ENCODE data around the gene PTPN13.
A peak's percentile ranks its signal among the peaks of the same experiment; 100 is the strongest.

PTPN13 gene

DNA sequence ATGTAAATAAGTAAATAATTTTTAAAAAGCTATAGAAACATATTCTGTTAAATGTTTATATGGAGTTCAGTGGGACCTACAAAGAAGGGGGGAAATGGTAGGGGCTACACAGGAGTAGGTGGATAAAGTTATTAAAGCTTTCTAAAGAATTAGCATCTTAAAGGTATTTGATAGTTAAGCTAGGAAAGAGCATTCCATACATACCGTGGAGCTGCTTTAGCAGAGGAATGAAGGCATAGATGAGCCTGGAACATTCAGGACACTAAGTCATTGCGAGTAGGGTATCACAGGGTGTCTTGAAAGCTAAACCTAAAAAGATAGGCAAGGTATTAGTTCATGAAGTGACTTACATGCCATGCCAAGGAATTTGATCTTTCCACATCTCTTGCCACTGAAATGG lies 194.7 kb downstream of the PTPN13 start:
- Histone ChIP-seq H3K9ac (ENCODE audit: low read depth, low read length) (no peak overlapping the region), H3K36me3 (ENCODE audit: insufficient read depth, low read length) (no peaks in the 10 kb centered on the region), H3K4me2 (ENCODE audit: insufficient read depth, low read length) (no peak overlapping the region), H3K27ac (ENCODE audit: low read length) (no peak overlapping the region), H2AFZ (ENCODE audit: low read depth, low read length) (no peak overlapping the region), H3K4me3 (ENCODE audit: low read depth in 1 of 2, low read length in 2 of 2) (no peak overlapping the region), H3K9me3 (ENCODE audit: insufficient read depth, low read length, severe bottlenecking) (no peaks in the 10 kb centered on the region), H4K20me1 (ENCODE audit: insufficient read depth, low read length) (no peaks in the 10 kb centered on the region), H3K79me2 (ENCODE audit: insufficient read depth, low read length) (no peaks in the 10 kb centered on the region), H3K27me3 (ENCODE audit: insufficient read depth, low read length, poor library complexity) (peaks cover 4% of the 10 kb centered on the region), H3K4me1 (ENCODE audit: insufficient read depth, low read length) (no peaks in the 10 kb centered on the region)
- TF ChIP-seq, protein P1, sequence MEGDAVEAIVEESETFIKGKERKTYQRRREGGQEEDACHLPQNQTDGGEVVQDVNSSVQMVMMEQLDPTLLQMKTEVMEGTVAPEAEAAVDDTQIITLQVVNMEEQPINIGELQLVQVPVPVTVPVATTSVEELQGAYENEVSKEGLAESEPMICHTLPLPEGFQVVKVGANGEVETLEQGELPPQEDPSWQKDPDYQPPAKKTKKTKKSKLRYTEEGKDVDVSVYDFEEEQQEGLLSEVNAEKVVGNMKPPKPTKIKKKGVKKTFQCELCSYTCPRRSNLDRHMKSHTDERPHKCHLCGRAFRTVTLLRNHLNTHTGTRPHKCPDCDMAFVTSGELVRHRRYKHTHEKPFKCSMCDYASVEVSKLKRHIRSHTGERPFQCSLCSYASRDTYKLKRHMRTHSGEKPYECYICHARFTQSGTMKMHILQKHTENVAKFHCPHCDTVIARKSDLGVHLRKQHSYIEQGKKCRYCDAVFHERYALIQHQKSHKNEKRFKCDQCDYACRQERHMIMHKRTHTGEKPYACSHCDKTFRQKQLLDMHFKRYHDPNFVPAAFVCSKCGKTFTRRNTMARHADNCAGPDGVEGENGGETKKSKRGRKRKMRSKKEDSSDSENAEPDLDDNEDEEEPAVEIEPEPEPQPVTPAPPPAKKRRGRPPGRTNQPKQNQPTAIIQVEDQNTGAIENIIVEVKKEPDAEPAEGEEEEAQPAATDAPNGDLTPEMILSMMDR (IDR thresholded peaks at IDR 0.05; ENCODE audit: borderline replicate concordance, extremely low read depth, low read length, poor library complexity, severe bottlenecking): no peak
- TF ChIP-seq EZH2 (IDR thresholded peaks at IDR 0.05; ENCODE audit: borderline replicate concordance, low read depth, low read length, severe bottlenecking): no peak
- DNase-seq (no peak), ATAC-seq (ENCODE audit: insufficient read depth, low read depth) (no peak)

DNA sequence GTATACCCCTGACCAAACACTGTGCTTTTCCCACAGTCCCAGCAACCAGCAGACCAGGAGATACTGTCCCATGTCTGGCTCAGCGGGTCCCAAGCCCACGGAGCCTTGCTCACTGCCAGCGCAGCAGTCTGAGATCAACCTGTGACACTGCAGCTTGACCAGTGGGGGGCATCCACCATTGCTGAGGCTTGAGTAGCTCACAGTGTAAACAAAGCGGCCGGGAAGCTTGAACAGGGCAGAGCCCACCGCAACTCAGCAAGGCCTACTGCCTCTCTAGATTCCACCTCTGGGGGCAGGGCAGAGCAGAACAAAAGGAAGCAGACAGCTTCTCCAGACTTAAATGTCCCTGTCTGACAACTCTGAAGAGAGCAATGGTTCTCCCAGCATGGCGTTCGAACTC lies 197.0 kb downstream of the PTPN13 start:
- Histone ChIP-seq H3K9me3 (ENCODE audit: insufficient read depth, low read length, severe bottlenecking) (no peaks in the 10 kb centered on the region), H3K27ac (ENCODE audit: low read length) (no peak overlapping the region), H3K79me2 (ENCODE audit: insufficient read depth, low read length) (no peaks in the 10 kb centered on the region), H3K4me3 (ENCODE audit: low read depth in 1 of 2, low read length in 2 of 2) (no peak overlapping the region), H3K4me1 (ENCODE audit: insufficient read depth, low read length) (no peaks in the 10 kb centered on the region), H3K36me3 (ENCODE audit: insufficient read depth, low read length) (no peaks in the 10 kb centered on the region), H3K9ac (ENCODE audit: low read depth, low read length) (no peak overlapping the region), H2AFZ (ENCODE audit: low read depth, low read length) (no peak overlapping the region), H4K20me1 (ENCODE audit: insufficient read depth, low read length) (no peaks in the 10 kb centered on the region), H3K4me2 (ENCODE audit: insufficient read depth, low read length) (no peak overlapping the region), H3K27me3 (ENCODE audit: insufficient read depth, low read length, poor library complexity) (peaks cover 4% of the 10 kb centered on the region)
- DNase-seq (peak; percentile 6), ATAC-seq (ENCODE audit: insufficient read depth, low read depth) (0 out of 3 replicates have a peak, but pooled peaks have one; percentile 33)
- no peak for TF ChIP-seq EZH2 (IDR thresholded peaks at IDR 0.05; ENCODE audit: borderline replicate concordance, low read depth, low read length, severe bottlenecking)
- TF ChIP-seq, protein P1 (IDR thresholded peaks at IDR 0.05; ENCODE audit: borderline replicate concordance, extremely low read depth, low read length, poor library complexity, severe bottlenecking): no peak

DNA sequence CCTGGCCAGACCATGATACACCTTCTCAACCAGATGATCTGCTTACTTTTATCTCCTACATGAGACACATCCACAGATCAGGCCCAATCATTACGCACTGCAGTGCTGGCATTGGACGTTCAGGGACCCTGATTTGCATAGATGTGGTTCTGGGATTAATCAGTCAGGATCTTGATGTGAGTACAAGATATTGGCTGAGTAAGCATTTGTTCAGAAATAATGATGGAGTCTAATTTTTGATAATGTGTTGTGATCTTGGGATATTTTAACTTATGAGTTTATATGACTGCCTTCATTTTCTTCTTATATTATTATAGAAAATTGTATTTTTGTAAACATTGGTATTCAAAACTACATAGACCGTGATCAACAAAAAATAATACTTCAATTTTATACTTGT lies 215.7 kb downstream of the PTPN13 start:
- Histone ChIP-seq H3K9me3 (ENCODE audit: insufficient read depth, low read length, severe bottlenecking) (no peaks in the 10 kb centered on the region), H3K27me3 (ENCODE audit: insufficient read depth, low read length, poor library complexity) (peaks cover 3% of the 10 kb centered on the region), H3K4me2 (ENCODE audit: insufficient read depth, low read length) (no peak overlapping the region), H3K27ac (ENCODE audit: low read length) (no peak overlapping the region), H2AFZ (ENCODE audit: low read depth, low read length) (no peak overlapping the region), H3K79me2 (ENCODE audit: insufficient read depth, low read length) (no peaks in the 10 kb centered on the region), H3K36me3 (ENCODE audit: insufficient read depth, low read length) (no peaks in the 10 kb centered on the region), H3K9ac (ENCODE audit: low read depth, low read length) (no peak overlapping the region), H3K4me1 (ENCODE audit: insufficient read depth, low read length) (no peaks in the 10 kb centered on the region), H3K4me3 (ENCODE audit: low read depth in 1 of 2, low read length in 2 of 2) (no peak overlapping the region), H4K20me1 (ENCODE audit: insufficient read depth, low read length) (no peaks in the 10 kb centered on the region)
- DNase-seq: no peak
- ATAC-seq (ENCODE audit: insufficient read depth, low read depth): no peak
- TF ChIP-seq, protein P1 (IDR thresholded peaks at IDR 0.05; ENCODE audit: borderline replicate concordance, extremely low read depth, low read length, poor library complexity, severe bottlenecking): no peak
- no peak for TF ChIP-seq EZH2 (IDR thresholded peaks at IDR 0.05; ENCODE audit: borderline replicate concordance, low read depth, low read length, severe bottlenecking)

DNA sequence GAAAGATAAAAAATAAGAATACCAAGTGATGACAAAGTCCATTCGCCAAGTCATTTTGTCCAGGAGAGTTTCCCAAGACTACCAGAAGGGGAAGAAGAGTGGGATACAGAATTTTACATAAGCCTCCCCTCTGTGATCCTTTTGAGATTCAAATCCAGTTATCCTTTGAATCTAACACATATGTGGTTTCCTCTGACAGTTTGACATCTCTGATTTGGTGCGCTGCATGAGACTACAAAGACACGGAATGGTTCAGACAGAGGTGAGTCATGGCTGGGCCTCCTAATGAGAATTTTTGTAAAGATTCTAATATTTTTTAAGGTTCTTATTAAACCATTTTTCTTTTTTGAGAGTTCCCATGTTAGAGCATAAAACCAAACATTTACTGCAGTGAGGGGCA lies 216.7 kb downstream of the PTPN13 start:
- no peaks in the 10 kb centered on the region for H3K36me3 ChIP-seq (ENCODE audit: insufficient read depth, low read length)
- H3K27ac ChIP-seq (ENCODE audit: low read length): no peak overlapping the region

More for the DNA sequence above, 216.7 kb downstream of the PTPN13 start:
- Histone ChIP-seq H3K9ac (ENCODE audit: low read depth, low read length) (no peak overlapping the region), H4K20me1 (ENCODE audit: insufficient read depth, low read length) (no peaks in the 10 kb centered on the region), H3K4me3 (ENCODE audit: low read depth in 1 of 2, low read length in 2 of 2) (no peak overlapping the region), H3K4me2 (ENCODE audit: insufficient read depth, low read length) (no peak overlapping the region), H3K9me3 (ENCODE audit: insufficient read depth, low read length, severe bottlenecking) (peaks cover 4% of the 10 kb centered on the region), H3K27me3 (ENCODE audit: insufficient read depth, low read length, poor library complexity) (peaks cover 3% of the 10 kb centered on the region), H3K4me1 (ENCODE audit: insufficient read depth, low read length) (no peaks in the 10 kb centered on the region), H3K79me2 (ENCODE audit: insufficient read depth, low read length) (no peaks in the 10 kb centered on the region), H2AFZ (ENCODE audit: low read depth, low read length) (no peak overlapping the region)
- ATAC-seq (ENCODE audit: insufficient read depth, low read depth): no peak
- TF ChIP-seq EZH2 (IDR thresholded peaks at IDR 0.05; ENCODE audit: borderline replicate concordance, low read depth, low read length, severe bottlenecking): no peak
- TF ChIP-seq, protein P1 (IDR thresholded peaks at IDR 0.05; ENCODE audit: borderline replicate concordance, extremely low read depth, low read length, poor library complexity, severe bottlenecking): no peak
- no peak for DNase-seq
